GM12891 (cell line): ENCODE results near the gene EIF2B5.

Experiments
- DNase-seq: peaks from one replicate; pipeline ENCODE4 v3.0.0; 2011; ENCODE audit warnings: low spot score; ENCODE audit not compliant: insufficient read length
- FAIRE-seq: peaks from 2 replicates; lab custom pipeline; 2011; peaks lifted over from hg19 to GRCh38; lab: Jason Lieb, UNC
- PAX5 ChIP-seq: IDR thresholded peaks from 2 replicates; pipeline ENCODE4 v1.6.1; 2011; ENCODE audit warnings: low read length, moderate library complexity, mild to moderate bottlenecking; ENCODE audit not compliant: insufficient read depth, severe bottlenecking
- POLR2A ChIP-seq: IDR thresholded peaks from 2 replicates; pipeline ENCODE4 v1.6.1; 2011; ENCODE audit warnings: low read depth, low read length, control low read depth
- POLR2AphosphoS5 ChIP-seq: IDR thresholded peaks from 2 replicates; pipeline ENCODE4 v1.6.1; 2011; ENCODE audit warnings: low read depth, low read length, control low read depth
- POU2F2 ChIP-seq: IDR thresholded peaks from 2 replicates; pipeline ENCODE4 v1.6.1; 2011; ENCODE audit warnings: low read depth, mild to moderate bottlenecking, control low read depth, low read length, moderate library complexity
- SPI1 ChIP-seq: IDR thresholded peaks from 2 replicates; pipeline ENCODE4 v1.6.1; 2011; ENCODE audit warnings: low read depth, low read length, control low read depth
- TAF1 ChIP-seq: IDR thresholded peaks from 2 replicates; pipeline ENCODE4 v1.6.1; 2011; ENCODE audit warnings: low read depth, low read length, control low read depth

EIF2B5 gene

DNA sequence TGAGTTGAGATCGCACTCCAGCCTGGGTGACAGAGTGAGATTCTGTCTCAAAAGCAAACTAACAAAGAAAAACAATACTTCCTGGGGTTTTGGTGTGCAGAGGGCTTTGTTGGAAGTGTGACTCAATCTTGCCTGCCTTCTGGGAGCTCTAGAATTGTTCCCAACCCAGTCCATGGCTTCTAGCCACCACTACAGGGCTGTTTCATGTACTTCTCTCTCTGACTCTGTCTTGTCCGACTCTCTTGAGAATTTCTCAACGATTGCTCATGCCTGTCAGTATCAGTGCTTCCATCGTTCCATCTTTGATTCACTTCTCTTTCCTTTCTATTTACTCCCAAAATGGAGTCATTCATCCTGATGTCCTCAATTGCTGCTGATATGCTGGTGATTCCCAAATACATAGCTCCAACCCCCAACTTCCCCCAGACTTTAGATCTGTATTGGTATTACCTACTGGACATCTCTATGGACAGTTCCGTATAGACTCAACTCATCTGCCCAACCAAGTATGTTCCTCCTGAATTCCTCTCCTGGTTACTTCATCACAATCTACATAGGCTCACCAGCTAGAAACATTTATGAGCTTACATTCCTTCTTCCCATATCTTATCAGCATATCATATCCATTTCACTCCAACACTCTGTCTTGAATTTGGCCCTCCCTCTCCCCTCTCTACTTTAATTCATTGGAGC lies 37.7 kb downstream of the EIF2B5 start:
- FAIRE-seq (no peak), DNase-seq (no peak)
- TF ChIP-seq PAX5 (no peak), SPI1 (no peak), POU2F2 (no peak), POLR2AphosphoS5 (no peak), TAF1 (no peak), POLR2A (no peak)

GRCh38 chr3:184173374-184173722 lies 38.2 kb downstream of the EIF2B5 start:
- TF ChIP-seq TAF1 (no peak), POU2F2 (no peak), PAX5 (no peak), POLR2AphosphoS5 (no peak)
- FAIRE-seq (no peak), DNase-seq (no peak)

GRCh38 chr3:184174284-184174645 lies 39.1 kb downstream of the EIF2B5 start:
- TF ChIP-seq TAF1 (no peak), POU2F2 (no peak), PAX5 (no peak), SPI1 (no peak), POLR2AphosphoS5 (no peak), POLR2A (no peak)
- no peak for DNase-seq
- FAIRE-seq, result no peak

GRCh38 chr3:184174646-184175492 lies 39.7 kb downstream of the EIF2B5 start, which contains the start of gene AP2M1:
TSS of gene AP2M1 (plus strand) at chr3:184174855. CDS start at chr3:184176994, 2,139 bp downstream.
- FAIRE-seq (peak; percentile 91), DNase-seq (peak; percentile 96)
- TF ChIP-seq TAF1 (peak; percentile 40; the same call in 1 of the 2 replicates), POU2F2 (no peak; the same call in 1 of the 2 replicates), POLR2A (peak; percentile 69; the same call in 1 of the 2 replicates), POLR2AphosphoS5 (peak; percentile 78; the same call in 1 of the 2 replicates), PAX5 (no peak), SPI1 (no peak)

DNA sequence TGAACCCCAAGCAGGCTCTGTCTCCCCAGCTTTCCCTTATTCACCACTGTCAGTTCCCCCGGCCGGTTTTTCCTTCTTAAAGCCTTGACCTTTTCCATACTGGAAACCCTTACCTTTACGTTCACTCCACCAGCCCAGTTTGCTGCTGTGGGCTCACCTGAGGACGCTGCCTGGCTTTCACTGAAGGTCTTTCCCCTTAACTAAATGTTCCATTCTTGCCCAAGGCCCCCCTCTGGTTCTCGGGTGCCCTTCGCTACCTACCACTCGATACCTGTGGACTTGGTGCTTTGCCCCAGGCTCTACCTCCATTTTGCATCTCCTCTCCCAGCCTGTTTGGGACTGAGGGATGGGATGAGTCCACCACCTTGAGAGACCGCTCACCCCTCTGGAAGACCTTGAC lies 40.3 kb downstream of the EIF2B5 start:
- DNase-seq (no peak), FAIRE-seq (no peak)
- TF ChIP-seq PAX5 (no peak), POLR2AphosphoS5 (no peak), SPI1 (no peak), TAF1 (no peak), POU2F2 (no peak), POLR2A (no peak)

DNA sequence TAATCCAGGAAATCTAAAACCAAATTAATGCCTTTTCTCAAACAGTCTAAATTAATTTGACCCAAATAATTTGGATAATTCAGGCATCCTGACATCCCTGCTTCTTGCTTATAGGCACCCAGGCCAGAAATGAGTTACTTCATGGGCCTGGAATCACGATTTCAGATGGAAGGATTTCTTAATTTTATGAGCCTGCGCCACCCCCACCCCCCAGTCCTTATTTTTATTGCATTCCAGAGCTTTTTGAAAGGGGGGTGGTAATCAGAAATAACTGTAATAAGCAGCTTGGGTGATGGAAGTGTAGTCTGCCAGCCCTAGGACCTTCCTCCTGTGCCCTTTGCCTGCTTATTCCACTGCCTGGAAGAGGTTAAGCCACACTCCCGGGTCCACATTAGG lies 40.8 kb downstream of the EIF2B5 start:
- TF ChIP-seq PAX5 (no peak), SPI1 (no peak), POLR2AphosphoS5 (no peak), TAF1 (no peak), POU2F2 (no peak), POLR2A (no peak)
- DNase-seq (no peak), FAIRE-seq (no peak)

DNA sequence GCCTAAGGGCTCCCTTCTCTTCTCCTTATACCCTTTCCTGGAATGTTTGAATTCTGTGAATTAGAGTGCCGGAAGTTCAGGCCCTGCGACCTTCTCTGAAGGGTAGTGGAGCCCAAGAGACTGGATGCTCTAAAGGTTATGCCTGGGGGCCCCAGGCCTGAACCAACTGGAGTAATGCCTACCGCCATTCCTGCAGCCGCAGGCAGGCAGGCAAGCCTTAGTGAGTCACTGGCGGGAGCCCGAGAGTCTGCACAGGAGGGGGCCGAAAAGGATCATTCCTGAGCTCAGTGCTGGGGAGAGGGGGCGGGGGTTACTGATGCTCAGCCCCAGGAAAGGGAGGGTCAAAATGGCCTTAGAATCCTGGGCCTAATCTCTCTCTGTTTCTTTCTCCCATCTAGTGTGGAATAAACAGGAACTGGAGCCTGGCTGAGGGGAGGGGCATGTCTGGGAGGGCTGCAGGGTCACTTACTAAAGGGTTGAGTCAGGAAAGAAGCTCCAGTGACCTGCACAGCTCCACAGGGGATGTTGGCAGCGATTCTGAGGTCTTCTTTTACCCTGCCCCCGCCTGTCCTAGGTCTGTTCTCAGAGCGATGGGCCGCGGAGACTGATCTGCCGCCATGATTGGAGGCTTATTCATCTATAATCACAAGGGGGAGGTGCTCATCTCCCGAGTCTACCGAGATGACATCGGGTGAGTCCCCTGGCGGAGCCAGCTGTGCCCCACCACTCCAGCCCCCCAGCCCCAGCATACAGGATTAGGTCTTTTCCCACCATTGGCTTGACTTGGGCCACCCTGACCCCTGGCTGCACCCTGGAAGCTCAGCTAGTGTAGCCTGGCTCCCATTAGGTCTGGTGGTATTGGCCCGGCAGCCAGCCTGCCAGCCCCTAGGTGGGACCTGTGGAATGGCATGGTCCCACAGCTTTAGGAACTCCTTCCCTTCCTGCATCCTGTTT lies 41.5 kb downstream of the EIF2B5 start:
- FAIRE-seq (no peak), DNase-seq (no peak)
- TF ChIP-seq POU2F2 (no peak), SPI1 (no peak), POLR2AphosphoS5 (no peak), PAX5 (no peak), TAF1 (no peak), POLR2A (no peak)

DNA sequence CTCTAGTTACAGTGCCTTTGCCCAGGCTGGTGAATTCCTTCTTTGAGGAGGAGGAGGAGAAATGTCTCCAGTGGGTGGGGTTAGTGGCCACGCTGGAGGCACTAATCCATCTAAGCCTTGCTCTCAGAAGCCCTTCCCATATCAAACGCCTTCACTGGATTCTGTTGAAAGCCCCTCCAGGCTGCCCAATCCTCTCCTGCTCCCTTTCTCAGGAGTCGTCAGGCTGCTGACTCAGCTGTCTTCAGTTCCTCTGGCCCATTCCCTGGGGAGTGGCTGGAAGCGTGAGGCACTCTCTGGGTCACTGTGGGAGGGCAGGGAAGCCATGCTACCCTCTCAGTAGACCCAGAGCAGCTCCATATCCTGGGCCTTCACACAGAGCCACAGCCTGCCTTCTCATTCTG lies 42.2 kb downstream of the EIF2B5 start:
- no peak for TF ChIP-seq TAF1
- 0 out of 2 replicates have a peak, but pooled peaks have one; percentile 27 for TF ChIP-seq SPI1
- FAIRE-seq, result no peak
- no peak for DNase-seq

GRCh38 chr3:184177767-184178306 lies 42.7 kb downstream of the EIF2B5 start:
- no peak for TF ChIP-seq TAF1
- no peak for TF ChIP-seq PAX5
- no peak for TF ChIP-seq SPI1
- no peak for TF ChIP-seq POLR2AphosphoS5
- TF ChIP-seq POU2F2, result no peak
- no peak for TF ChIP-seq POLR2A
- DNase-seq, result no peak
- FAIRE-seq, result no peak
